ENCODE measurements around the gene NLRP6.

NLRP6 gene

DNA sequence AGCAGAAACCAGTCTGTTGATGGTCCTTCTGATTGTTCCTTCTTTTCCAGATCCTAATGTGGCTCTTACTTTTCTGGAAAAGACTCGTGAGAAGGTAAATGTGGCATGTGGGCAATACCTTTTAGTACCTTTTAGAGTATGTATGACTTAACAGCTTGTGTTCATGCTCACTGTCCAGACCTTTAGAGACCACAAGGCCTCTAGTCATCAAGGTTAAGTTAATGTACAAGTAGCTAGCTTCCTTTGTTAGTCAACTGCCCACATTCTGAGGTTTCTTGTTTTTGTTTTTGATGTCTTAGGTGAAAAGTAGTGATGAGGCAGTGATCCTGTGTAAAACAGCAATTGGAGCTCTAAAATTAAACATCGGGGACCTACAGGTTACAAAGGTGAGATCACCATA is 33.8 kb upstream of the NLRP6 start:
- DNase-seq (ENCODE audit: insufficient read length) = no peak
- TF ChIP-seq TAF1 (IDR thresholded peaks at IDR 0.05; ENCODE audit: borderline replicate concordance, low read depth, low read length) = no peak
- no peak for TF ChIP-seq POLR2A (IDR thresholded peaks at IDR 0.05; ENCODE audit: low read depth, low read length)
- TF ChIP-seq POLR2AphosphoS5 (IDR thresholded peaks at IDR 0.05; ENCODE audit: low read depth, low read length) = no peak
- FAIRE-seq = no peak

GRCh38 chr11:249062-249461 is 29.1 kb upstream of the NLRP6 start:
- no peak for DNase-seq (ENCODE audit: insufficient read length)
- FAIRE-seq = no peak
- no peak for TF ChIP-seq POLR2A (IDR thresholded peaks at IDR 0.05; ENCODE audit: low read depth, low read length)
- no peak; the same call in 1 of the 2 replicates for TF ChIP-seq POLR2AphosphoS5 (IDR thresholded peaks at IDR 0.05; ENCODE audit: low read depth, low read length)
- no peak for TF ChIP-seq TAF1 (IDR thresholded peaks at IDR 0.05; ENCODE audit: borderline replicate concordance, low read depth, low read length)

DNA sequence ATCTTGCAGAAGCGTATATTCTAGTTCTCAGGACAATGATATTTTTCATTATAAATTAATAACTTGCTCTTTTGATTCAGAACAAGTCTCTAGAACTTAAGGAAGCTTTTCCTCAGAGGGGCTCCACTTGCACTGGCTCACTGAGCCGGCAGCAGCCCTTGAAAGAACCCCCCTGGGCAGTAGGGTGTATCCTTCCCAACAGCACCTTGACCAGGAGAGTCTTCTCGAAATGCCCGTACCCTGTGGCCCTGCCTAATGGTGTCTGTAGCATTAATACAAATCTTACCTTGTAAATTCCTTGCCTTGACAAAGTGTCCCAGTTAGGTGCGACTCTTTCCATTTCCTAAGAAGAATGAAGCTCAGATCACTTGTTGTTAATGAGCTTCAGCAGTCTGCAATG is 27.9 kb upstream of the NLRP6 start:
- no peak for FAIRE-seq
- no peak for DNase-seq (ENCODE audit: insufficient read length)

DNA sequence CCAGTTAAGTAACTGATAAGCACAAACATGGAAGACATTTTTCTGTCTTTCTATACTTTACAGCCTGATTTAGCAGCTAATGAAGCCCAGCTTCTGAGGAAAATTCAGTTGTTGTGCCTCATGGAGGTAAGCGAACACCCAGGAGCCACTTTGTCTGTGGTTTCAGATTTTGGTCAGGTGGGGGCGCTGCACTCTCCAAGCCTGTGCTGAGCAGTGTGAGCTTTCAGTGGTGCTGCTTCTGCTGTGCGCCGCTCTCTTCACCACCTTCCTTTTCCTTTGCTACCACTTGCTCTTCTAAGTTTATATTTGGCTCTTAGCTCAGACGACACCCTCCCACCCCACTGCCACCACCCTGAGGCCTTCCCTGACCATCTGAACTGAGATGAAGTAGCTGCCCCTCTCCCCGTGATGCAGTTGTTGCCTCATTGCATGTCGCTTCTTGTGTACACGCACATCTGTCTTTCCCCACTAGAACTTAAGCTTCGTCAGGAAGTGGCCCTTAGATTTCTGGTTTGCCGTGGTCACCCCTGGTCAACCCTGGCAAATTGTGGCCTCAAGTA is 27.4 kb upstream of the NLRP6 start:
- FAIRE-seq (peak; percentile 88), DNase-seq (ENCODE audit: insufficient read length) (no peak)
- no peak for TF ChIP-seq POLR2AphosphoS5 (IDR thresholded peaks at IDR 0.05; ENCODE audit: low read depth, low read length)
- no peak for TF ChIP-seq TAF1 (IDR thresholded peaks at IDR 0.05; ENCODE audit: borderline replicate concordance, low read depth, low read length)
- no peak for TF ChIP-seq POLR2A (IDR thresholded peaks at IDR 0.05; ENCODE audit: low read depth, low read length)

More for the DNA sequence above, 27.9 kb upstream of the NLRP6 start:
- no peak for TF ChIP-seq POLR2A (IDR thresholded peaks at IDR 0.05; ENCODE audit: low read depth, low read length)
- TF ChIP-seq TAF1 (IDR thresholded peaks at IDR 0.05; ENCODE audit: borderline replicate concordance, low read depth, low read length) = no peak
- no peak for TF ChIP-seq POLR2AphosphoS5 (IDR thresholded peaks at IDR 0.05; ENCODE audit: low read depth, low read length)

- no peak for FAIRE-seq
- TF ChIP-seq POLR2AphosphoS5 (IDR thresholded peaks at IDR 0.05; ENCODE audit: low read depth, low read length) = no peak
- TF ChIP-seq POLR2A (IDR thresholded peaks at IDR 0.05; ENCODE audit: low read depth, low read length) = no peak
- no peak for TF ChIP-seq TAF1 (IDR thresholded peaks at IDR 0.05; ENCODE audit: borderline replicate concordance, low read depth, low read length)
- no peak for DNase-seq (ENCODE audit: insufficient read length)
Measured at GRCh38 chr11:251550-251949, 26.7 kb upstream of the NLRP6 start.

DNA sequence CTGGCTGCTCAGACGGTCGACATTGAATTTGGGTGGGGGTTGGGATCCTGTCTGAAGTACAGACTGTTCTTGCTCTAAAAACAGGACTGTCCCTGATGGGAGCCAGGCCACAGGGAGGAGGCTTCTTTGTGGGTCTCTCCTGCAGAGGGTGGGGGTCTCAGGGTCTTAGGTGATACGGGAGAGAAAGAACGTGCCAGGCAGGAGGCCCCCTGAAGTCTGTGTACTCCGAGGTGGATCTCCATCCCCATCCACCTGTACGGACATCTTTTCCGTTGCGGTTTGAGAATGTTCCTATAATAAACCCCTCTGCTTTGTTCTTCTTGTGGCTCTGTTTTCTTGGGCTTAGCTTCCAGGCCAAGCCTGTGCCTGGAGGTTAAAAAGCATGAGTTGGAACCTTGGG is 25.5 kb upstream of the NLRP6 start:
- DNase-seq (ENCODE audit: insufficient read length) = no peak
- TF ChIP-seq POLR2AphosphoS5 (IDR thresholded peaks at IDR 0.05; ENCODE audit: low read depth, low read length) (no peak), TAF1 (IDR thresholded peaks at IDR 0.05; ENCODE audit: borderline replicate concordance, low read depth, low read length) (no peak), POLR2A (IDR thresholded peaks at IDR 0.05; ENCODE audit: low read depth, low read length) (no peak)
- no peak for FAIRE-seq

DNA sequence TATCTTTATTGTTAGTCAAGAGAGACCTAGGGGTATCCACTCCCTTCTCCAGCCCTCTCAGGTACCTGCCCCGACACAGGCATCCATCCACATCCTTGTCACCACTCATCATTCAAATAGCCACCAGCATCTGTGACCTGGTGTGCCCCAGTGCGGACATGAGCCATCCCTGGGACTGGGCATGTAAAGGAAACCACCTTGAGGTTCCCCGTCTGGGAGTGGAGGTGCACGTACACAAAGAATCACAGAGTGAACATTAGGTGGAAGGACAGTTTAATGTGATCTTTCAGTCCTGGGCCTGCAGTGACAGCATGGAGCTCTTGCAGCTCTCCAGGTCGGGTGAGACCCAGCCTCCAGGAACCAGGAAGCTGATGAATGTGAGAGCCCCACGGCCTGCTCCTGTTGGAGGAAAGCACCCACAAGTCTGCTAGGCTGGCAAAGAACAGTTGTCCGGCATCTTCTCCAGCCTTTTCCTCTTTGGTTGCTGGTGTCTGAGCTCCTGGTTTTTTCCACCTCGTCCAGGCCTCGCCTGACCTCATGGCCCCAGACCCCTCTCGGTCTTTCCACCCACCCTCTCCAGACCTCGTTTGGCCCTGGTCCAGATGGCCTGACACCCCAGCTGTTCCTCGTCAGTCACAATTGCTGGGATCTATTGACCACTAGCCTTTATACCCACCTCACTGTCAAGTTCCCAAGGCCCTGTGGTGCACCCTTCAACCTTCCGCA is 24.9 kb upstream of the NLRP6 start:
- no peak for DNase-seq (ENCODE audit: insufficient read length)
- no peak for TF ChIP-seq TAF1 (IDR thresholded peaks at IDR 0.05; ENCODE audit: borderline replicate concordance, low read depth, low read length)
- peak; percentile 55 for TF ChIP-seq POLR2AphosphoS5 (IDR thresholded peaks at IDR 0.05; ENCODE audit: low read depth, low read length)
- peak; percentile 36; the same call in 1 of the 2 replicates for TF ChIP-seq POLR2A (IDR thresholded peaks at IDR 0.05; ENCODE audit: low read depth, low read length)
- FAIRE-seq = no peak

DNA sequence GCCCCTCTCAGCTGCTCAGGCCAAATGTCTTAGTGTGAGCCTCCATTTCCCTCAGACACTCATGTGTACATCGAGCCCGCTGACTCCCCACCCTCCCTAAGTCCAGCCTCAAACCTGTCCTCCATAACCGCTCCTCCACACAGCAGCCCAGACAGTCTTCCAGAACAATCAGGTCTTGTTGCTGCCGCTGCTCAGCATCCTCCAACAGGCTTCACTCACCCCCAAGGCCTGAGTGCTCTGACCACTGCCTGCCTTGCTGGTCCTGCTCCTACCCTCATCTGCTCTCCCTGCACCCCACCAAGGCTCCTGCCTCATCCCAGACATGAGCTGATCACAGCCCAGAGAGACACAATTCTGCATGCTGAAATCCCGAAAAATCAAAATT is 24.3 kb upstream of the NLRP6 start:
- DNase-seq (ENCODE audit: insufficient read length) = no peak
- TF ChIP-seq POLR2A (IDR thresholded peaks at IDR 0.05; ENCODE audit: low read depth, low read length) (no peak), TAF1 (IDR thresholded peaks at IDR 0.05; ENCODE audit: borderline replicate concordance, low read depth, low read length) (no peak), POLR2AphosphoS5 (IDR thresholded peaks at IDR 0.05; ENCODE audit: low read depth, low read length) (peak; percentile 38; the same call in 1 of the 2 replicates)
- FAIRE-seq = no peak

- DNase-seq (ENCODE audit: insufficient read length) = no peak
- TF ChIP-seq POLR2A (IDR thresholded peaks at IDR 0.05; ENCODE audit: low read depth, low read length) (no peak), TAF1 (IDR thresholded peaks at IDR 0.05; ENCODE audit: borderline replicate concordance, low read depth, low read length) (no peak), POLR2AphosphoS5 (IDR thresholded peaks at IDR 0.05; ENCODE audit: low read depth, low read length) (no peak)
- FAIRE-seq = no peak
Measured at GRCh38 chr11:255176-255575, 23.0 kb upstream of the NLRP6 start.

GRCh38 chr11:255816-256215 is 22.4 kb upstream of the NLRP6 start:
- peak; percentile 14 for FAIRE-seq
- TF ChIP-seq POLR2A (IDR thresholded peaks at IDR 0.05; ENCODE audit: low read depth, low read length) (no peak), POLR2AphosphoS5 (IDR thresholded peaks at IDR 0.05; ENCODE audit: low read depth, low read length) (no peak), TAF1 (IDR thresholded peaks at IDR 0.05; ENCODE audit: borderline replicate concordance, low read depth, low read length) (no peak)
- DNase-seq (ENCODE audit: insufficient read length) = no peak

DNA sequence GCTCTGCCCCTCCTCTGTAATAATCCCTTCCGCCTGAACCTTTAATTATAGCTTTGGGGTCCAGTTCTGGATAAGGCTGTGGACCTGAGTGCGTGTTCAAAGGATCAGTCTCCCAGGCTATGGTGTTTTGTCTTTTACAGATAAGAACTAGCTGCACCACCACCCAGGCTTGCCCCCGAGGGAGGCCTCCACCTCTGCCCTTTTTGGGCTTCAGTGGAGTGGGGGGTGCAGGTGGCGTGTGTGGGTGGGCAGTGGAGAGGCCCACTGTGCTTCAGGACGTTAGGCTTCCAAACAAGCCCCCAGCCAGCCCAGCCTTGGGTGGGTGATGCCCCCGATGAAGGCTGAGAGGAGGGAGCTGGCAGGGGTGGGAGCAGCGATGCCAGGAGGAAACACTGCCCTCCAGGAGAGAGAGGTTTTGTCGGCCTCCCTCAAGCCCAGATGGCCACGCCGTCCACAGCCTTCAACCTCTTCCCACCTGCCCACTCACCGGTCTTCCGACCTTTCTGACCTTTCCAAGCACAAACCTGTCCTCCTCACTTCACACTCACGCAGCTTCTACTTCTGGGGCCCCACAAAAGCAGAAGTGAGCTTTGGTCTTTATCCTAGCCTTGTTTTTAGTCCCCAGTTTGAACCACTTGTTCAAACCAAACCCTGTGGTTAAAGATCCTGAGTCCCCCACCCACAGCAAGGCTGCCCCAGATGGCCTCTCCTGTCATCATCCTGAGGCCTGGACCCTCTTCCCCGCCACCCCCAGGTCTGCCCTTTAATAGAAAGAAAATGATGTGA is 21.1 kb upstream of the NLRP6 start:
- no peak for DNase-seq (ENCODE audit: insufficient read length)
- peak; percentile 91 for FAIRE-seq
- no peak for TF ChIP-seq POLR2AphosphoS5 (IDR thresholded peaks at IDR 0.05; ENCODE audit: low read depth, low read length)
- no peak for TF ChIP-seq TAF1 (IDR thresholded peaks at IDR 0.05; ENCODE audit: borderline replicate concordance, low read depth, low read length)
- no peak for TF ChIP-seq POLR2A (IDR thresholded peaks at IDR 0.05; ENCODE audit: low read depth, low read length)

Data from GM12892 (cell line).